SH-SY5Y (cell line): ENCODE data around the gene SLC35F1.

Experiments used
- GATA2 ChIP-seq: IDR thresholded peaks from 2 replicates; pipeline ENCODE4 v1.6.1; 2011; ENCODE audit warnings: mild to moderate bottlenecking, low read depth, low read length
- GATA3 ChIP-seq: IDR thresholded peaks from 2 replicates; pipeline ENCODE4 v1.6.1; 2011; ENCODE audit warnings: low read depth, mild to moderate bottlenecking, low read length, moderate library complexity

DNA sequence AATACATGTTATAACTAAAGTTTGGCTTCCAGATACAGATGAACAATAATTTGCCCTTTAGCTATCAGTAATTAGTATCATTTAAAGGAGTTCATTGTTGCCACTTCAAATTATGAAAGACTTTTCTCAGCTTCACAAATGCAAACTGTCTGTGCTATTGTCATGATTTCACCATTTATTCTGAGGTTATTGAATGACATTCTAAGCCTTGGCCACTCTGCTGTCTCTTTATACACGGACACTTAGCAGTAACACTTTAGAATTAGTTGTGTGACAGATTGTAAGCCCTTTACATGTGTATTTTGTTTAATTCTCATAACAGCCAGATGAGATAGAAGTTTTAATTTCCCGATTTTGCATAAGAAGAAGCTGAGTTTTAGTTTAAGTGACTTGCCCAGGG lies 176.6 kb downstream of the SLC35F1 start:
- TF ChIP-seq GATA2 (no peak), GATA3 (no peak)
